Liver (tissue), 9 donors: ENCODE results near the gene LYPD3. TPM values are rescaled to one million over a fixed set of nuclear protein-coding genes. Genes with fewer than 3 reads are reported as not detected.
"Not testable (repeated sequence)": the region's sequence is repeated elsewhere in the genome, so short reads cannot be mapped to it uniquely, and the experiment has no call there.

Experiments used
- DNase-seq: peaks from one replicate; pipeline ENCODE4 v3.0.0-alpha.2; 2017; ENCODE audit warnings: low spot score
- H3K27ac ChIP-seq, 2 donors: one replicate each; pipeline ENCODE4 v1.7.0; 2013; ENCODE audit warnings: inconsistent platforms in 2 of 2, low read length in 2 of 2, control low read depth in 1 of 2, low read depth in 1 of 2, mild to moderate bottlenecking in 1 of 2
- H3K27me3 ChIP-seq, 4 donors: one replicate each; pipeline versions ENCODE4 v1.6.1 to v1.7.0; 2013; ENCODE audit warnings: low read length in 3 of 4, inconsistent platforms in 1 of 4, mild to moderate bottlenecking in 1 of 4, moderate library complexity in 1 of 4; ENCODE audit not compliant: control insufficient read depth in 4 of 4, insufficient read depth in 4 of 4
- H3K36me3 ChIP-seq, 4 donors: one replicate each; pipeline versions ENCODE4 v1.6.1 to v1.7.0; 2013; ENCODE audit warnings: low read length in 3 of 4, mild to moderate bottlenecking in 3 of 4, low read depth in 1 of 4, moderate library complexity in 1 of 4; ENCODE audit not compliant: control insufficient read depth in 4 of 4, insufficient read depth in 3 of 4
- H3K4me1 ChIP-seq, 4 donors: one replicate each; pipeline versions ENCODE4 v1.6.1 to v1.7.0; 2013; ENCODE audit warnings: low read length in 3 of 4, mild to moderate bottlenecking in 3 of 4, moderate library complexity in 1 of 4; ENCODE audit not compliant: control insufficient read depth in 4 of 4, insufficient read depth in 4 of 4
- H3K4me3 ChIP-seq, 3 donors: one replicate each; pipeline versions ENCODE4 v1.6.1 to v1.7.0; 2013; ENCODE audit warnings: low read length in 3 of 3, control low read depth in 1 of 3, low read depth in 1 of 3, mild to moderate bottlenecking in 1 of 3
- H3K9ac ChIP-seq, 2 donors: one replicate each; pipeline ENCODE4 v1.7.0; 2013; ENCODE audit warnings: low read length in 2 of 2, mild to moderate bottlenecking in 2 of 2, moderate library complexity in 2 of 2, control low read depth in 1 of 2, low read depth in 1 of 2
- H3K9me3 ChIP-seq, 4 donors: one replicate each; pipeline versions ENCODE4 v1.6.1 to v1.7.0; 2013; ENCODE audit warnings: low read length in 3 of 4; ENCODE audit not compliant: control insufficient read depth in 4 of 4
- EGR1 ChIP-seq, 2 donors: IDR thresholded peaks; 2 replicates each; pipeline ENCODE4 v1.6.1; 2016 to 2018; ENCODE audit warnings: antibody characterized with exemption in 2 of 2, low read depth in 2 of 2
- FOXA1 ChIP-seq: IDR thresholded peaks from 2 replicates; pipeline ENCODE4 v1.6.1; 2016; ENCODE audit warnings: antibody characterized with exemption
- FOXA2 ChIP-seq: IDR thresholded peaks from 2 replicates; pipeline ENCODE4 v1.6.1; 2016; ENCODE audit warnings: antibody characterized with exemption
- GABPA ChIP-seq, 2 donors: IDR thresholded peaks in 1 of 2; conservative IDR thresholded peaks in 1 of 2; 2 replicates each; pipeline ENCODE4 v1.6.1; 2016; ENCODE audit warnings: antibody characterized with exemption in 2 of 2, mild to moderate bottlenecking in 1 of 2, moderate library complexity in 1 of 2
- HNF4A ChIP-seq, 2 donors: conservative IDR thresholded peaks; 2 replicates each; pipeline ENCODE4 v1.6.1; 2016; ENCODE audit warnings: antibody characterized with exemption in 2 of 2, mild to moderate bottlenecking in 2 of 2
- HNF4G ChIP-seq: IDR thresholded peaks from 2 replicates; pipeline ENCODE4 v1.6.1; 2016; ENCODE audit warnings: antibody characterized with exemption
- JUND ChIP-seq, 2 donors: IDR thresholded peaks; 2 replicates each; pipeline ENCODE4 v1.6.1; 2016; ENCODE audit warnings: antibody characterized with exemption in 2 of 2
- NR2F2 ChIP-seq: IDR thresholded peaks from 2 replicates; pipeline ENCODE4 v1.6.1; 2016; ENCODE audit warnings: antibody characterized with exemption
- RAD21 ChIP-seq, 2 donors: IDR thresholded peaks; 2 replicates each; pipeline ENCODE4 v1.6.1; 2016; ENCODE audit warnings: antibody characterized with exemption in 2 of 2, mild to moderate bottlenecking in 2 of 2
- RXRA ChIP-seq, 2 donors: IDR thresholded peaks; 2 replicates each; pipeline ENCODE4 v1.6.1; 2017 to 2018; ENCODE audit warnings: antibody characterized with exemption in 2 of 2, mild to moderate bottlenecking in 1 of 2
- SP1 ChIP-seq: IDR thresholded peaks from 2 replicates; pipeline ENCODE4 v1.6.1; 2018; ENCODE audit warnings: antibody characterized with exemption, mild to moderate bottlenecking
- TAF1 ChIP-seq: conservative IDR thresholded peaks from 2 replicates; pipeline ENCODE4 v1.6.1; 2016; ENCODE audit warnings: antibody characterized with exemption, mild to moderate bottlenecking
- YY1 ChIP-seq: IDR thresholded peaks from 2 replicates; pipeline ENCODE4 v1.6.1; 2016; ENCODE audit warnings: antibody characterized with exemption, mild to moderate bottlenecking
- WGBS: extraction: QIAGEN DNeasy Blood & Tissue Kit; methylation state at CpG from one replicate; pipeline ENCODE4 v1.1.7; 2013; 5-methylcytosine and 5-hydroxymethylcytosine counted together
- polyA plus RNA-seq, 2 donors: library from polyadenylated mRNA; stranded (reverse) in 1 of 2; unstranded in 1 of 2; fragments of 200-250 nt in 1 of 2; fragments of >200 nt in 1 of 2; fragmentation: Nextera tagmentation in 1 of 2; extraction: Ambion mirVana in 1 of 2; gene quantifications; one replicate each; pipeline versions ENCODE4 v1.2.1 to v1.2.3, GENCODE V29; 2013 to 2015
- total RNA-seq, 2 donors: library from RNA; depleted of rRNA; stranded (reverse); fragments of >200 nt; gene quantifications; one replicate each; pipeline ENCODE4 v1.2.3, GENCODE V29; 2014
- TF ChIP-seq, protein P1 (sequence below): IDR thresholded peaks from 2 replicates; pipeline ENCODE4 v1.6.1; 2016; ENCODE audit warnings: antibody characterized with exemption
- TF ChIP-seq, protein P2 (sequence below): fragments of 150-350 bp; IDR thresholded peaks from 2 replicates; pipeline ENCODE4 v1.5.1; 2017; ENCODE audit warnings: improper control_type of control experiment, low read depth, low read length; ENCODE audit not compliant: missing input control
- TF ChIP-seq, protein P3 (sequence below): IDR thresholded peaks from 2 replicates; pipeline ENCODE4 v1.6.1; 2016; ENCODE audit warnings: antibody characterized with exemption
- TF ChIP-seq, protein P4 (sequence below): IDR thresholded peaks from 2 replicates; pipeline ENCODE4 v1.6.1; 2016; ENCODE audit warnings: antibody characterized with exemption, mild to moderate bottlenecking
- TF ChIP-seq, protein P5 (sequence below): IDR thresholded peaks from 2 replicates; pipeline ENCODE4 v1.6.1; 2016; ENCODE audit warnings: antibody characterized with exemption
- donor health status: healthy.
- donor health status: healthy.
- donor health status: healthy.
- donor health status: healthy.
- donor health status: healthy.

LYPD3 gene
- total and polyA plus RNA-seq, 4 donors = 0.08 to 0.38 (median 0.18) TPM

DNA sequence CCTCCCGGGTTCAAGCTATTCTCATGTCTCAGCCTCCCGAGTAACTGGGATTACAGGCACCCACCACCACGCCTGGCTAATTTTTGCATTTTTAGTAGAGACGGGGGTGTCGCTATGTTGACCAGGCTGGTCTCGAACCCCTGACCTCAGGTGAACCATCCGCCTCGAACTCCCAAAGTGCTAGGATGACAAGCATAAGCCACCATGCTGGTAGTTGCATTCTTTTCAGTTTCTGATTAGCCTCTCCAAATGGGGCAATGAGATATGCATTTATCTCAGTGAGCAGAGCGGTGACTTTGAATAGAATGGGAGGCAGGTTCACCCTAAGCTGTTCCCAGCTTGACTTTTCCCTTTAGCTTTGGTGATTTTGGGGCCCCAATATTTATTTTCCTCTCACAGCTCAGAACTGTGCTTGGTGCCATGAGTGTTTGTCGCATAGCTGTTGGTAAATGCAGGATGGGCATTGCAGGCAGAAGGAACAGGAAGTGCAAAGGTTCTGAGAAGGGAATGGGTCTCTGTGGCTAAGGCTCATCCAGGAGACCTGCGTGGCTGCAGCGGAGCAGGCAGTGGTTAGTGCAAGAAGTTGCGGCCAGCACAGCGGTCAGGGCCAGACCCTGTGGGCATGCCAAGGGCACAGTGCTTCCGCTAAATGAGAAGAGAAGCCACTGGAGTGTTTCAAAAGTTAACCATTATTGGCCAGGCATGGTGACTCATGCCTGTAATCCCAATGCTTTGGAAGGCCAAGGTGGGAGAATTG lies 20.7 kb downstream of the LYPD3 start:
- no peaks in the 10 kb centered on the region for H3K9me3 ChIP-seq
- no peak overlapping the region for H3K9ac ChIP-seq
- DNase-seq = no peak
- H3K4me3 ChIP-seq = no peak overlapping the region
- 92% methylated on average over 15 of the region's 15 CpGs for WGBS
- TF ChIP-seq FOXA2 (no peak), RXRA (IDR thresholded peaks at IDR 0.05) (no peak), HNF4G (no peak), GABPA (IDR thresholded peaks at IDR 0.05 in 1 of 2, conservative IDR thresholded peaks at IDR 0.05 in 1 of 2) (no peak), RAD21 (IDR thresholded peaks at IDR 0.05) (no peak), SP1 (no peak), FOXA1 (no peak)
- TF ChIP-seq, protein P1, sequence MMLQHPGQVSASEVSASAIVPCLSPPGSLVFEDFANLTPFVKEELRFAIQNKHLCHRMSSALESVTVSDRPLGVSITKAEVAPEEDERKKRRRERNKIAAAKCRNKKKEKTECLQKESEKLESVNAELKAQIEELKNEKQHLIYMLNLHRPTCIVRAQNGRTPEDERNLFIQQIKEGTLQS = no peak
- no peaks in the 10 kb centered on the region for H3K27me3 ChIP-seq
- no peaks in the 10 kb centered on the region for H3K4me1 ChIP-seq
- no peak overlapping the region for H3K27ac ChIP-seq
- H3K36me3 ChIP-seq = no peaks in the 10 kb centered on the region

DNA sequence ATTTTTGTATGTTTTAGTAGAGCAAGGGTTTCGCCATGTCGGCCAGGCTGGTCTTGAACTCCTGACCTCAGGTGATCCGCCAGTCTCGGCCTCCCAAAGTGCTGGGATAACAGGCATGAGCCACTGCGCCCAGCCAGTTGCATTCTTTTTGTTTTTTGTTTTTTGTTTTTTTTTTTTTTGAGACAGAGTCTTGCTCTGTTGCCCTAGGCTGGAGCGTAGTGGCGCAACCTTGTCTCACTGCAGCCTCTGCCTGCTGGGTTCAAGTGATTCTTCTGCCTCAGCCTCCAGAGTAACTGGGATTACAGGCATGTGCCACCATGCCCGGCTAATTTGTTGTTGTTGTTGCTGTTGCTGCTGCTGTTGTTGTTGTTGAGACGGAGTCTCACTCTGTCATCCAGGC lies 21.3 kb downstream of the LYPD3 start:
- H3K4me3 ChIP-seq, H3K4me1 ChIP-seq, H3K27ac ChIP-seq, DNase-seq, H3K27me3 ChIP-seq, H3K9me3 ChIP-seq, H3K9ac ChIP-seq, H3K36me3 ChIP-seq: not testable (repeated sequence)
- WGBS = 89% methylated on average over 9 of the region's 9 CpGs

DNA sequence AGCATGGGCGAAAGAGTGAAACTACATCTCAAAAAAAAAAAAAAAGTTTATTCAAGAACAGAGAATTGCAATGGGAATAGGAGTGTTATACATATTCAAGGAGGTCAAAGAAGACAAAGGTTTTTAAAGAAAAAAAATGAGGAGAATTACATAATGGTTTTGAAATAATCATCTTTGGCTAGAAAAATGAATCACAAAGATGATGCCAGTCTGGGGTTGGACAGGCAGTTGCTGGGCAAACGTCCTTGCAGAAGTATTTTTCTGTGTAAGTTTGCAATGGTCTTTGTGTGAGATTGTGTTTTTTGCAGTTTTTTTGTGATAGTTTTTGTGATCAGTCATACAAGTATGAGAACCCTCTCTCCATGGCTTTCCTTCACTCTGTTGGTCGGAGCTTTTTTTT lies 23.7 kb downstream of the LYPD3 start:
- Histone ChIP-seq H3K27me3 (no peaks in the 10 kb centered on the region), H3K4me3 (no peak overlapping the region), H3K9me3 (no peaks in the 10 kb centered on the region), H3K36me3 (no peaks in the 10 kb centered on the region), H3K9ac (no peak overlapping the region), H3K4me1 (no peaks in the 10 kb centered on the region), H3K27ac (no peak overlapping the region)
- DNase-seq = no peak
- TF ChIP-seq, protein P2, sequence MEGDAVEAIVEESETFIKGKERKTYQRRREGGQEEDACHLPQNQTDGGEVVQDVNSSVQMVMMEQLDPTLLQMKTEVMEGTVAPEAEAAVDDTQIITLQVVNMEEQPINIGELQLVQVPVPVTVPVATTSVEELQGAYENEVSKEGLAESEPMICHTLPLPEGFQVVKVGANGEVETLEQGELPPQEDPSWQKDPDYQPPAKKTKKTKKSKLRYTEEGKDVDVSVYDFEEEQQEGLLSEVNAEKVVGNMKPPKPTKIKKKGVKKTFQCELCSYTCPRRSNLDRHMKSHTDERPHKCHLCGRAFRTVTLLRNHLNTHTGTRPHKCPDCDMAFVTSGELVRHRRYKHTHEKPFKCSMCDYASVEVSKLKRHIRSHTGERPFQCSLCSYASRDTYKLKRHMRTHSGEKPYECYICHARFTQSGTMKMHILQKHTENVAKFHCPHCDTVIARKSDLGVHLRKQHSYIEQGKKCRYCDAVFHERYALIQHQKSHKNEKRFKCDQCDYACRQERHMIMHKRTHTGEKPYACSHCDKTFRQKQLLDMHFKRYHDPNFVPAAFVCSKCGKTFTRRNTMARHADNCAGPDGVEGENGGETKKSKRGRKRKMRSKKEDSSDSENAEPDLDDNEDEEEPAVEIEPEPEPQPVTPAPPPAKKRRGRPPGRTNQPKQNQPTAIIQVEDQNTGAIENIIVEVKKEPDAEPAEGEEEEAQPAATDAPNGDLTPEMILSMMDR = no peak
- TF ChIP-seq GABPA (IDR thresholded peaks at IDR 0.05 in 1 of 2, conservative IDR thresholded peaks at IDR 0.05 in 1 of 2) (no peak), RAD21 (IDR thresholded peaks at IDR 0.05) (no peak), YY1 (no peak), EGR1 (IDR thresholded peaks at IDR 0.05; ENCODE audit: low read depth in 2 of 2) (no peak), RXRA (IDR thresholded peaks at IDR 0.05) (no peak), HNF4A (conservative IDR thresholded peaks at IDR 0.05) (no peak), TAF1 (no peak), SP1 (no peak), NR2F2 (no peak), FOXA1 (no peak), FOXA2 (no peak), JUND (IDR thresholded peaks at IDR 0.05) (no peak), HNF4G (no peak)
- TF ChIP-seq, protein P1 = no peak
- TF ChIP-seq, protein P3, sequence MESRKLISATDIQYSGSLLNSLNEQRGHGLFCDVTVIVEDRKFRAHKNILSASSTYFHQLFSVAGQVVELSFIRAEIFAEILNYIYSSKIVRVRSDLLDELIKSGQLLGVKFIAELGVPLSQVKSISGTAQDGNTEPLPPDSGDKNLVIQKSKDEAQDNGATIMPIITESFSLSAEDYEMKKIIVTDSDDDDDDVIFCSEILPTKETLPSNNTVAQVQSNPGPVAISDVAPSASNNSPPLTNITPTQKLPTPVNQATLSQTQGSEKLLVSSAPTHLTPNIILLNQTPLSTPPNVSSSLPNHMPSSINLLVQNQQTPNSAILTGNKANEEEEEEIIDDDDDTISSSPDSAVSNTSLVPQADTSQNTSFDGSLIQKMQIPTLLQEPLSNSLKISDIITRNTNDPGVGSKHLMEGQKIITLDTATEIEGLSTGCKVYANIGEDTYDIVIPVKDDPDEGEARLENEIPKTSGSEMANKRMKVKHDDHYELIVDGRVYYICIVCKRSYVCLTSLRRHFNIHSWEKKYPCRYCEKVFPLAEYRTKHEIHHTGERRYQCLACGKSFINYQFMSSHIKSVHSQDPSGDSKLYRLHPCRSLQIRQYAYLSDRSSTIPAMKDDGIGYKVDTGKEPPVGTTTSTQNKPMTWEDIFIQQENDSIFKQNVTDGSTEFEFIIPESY = no peak
- TF ChIP-seq, protein P4, sequence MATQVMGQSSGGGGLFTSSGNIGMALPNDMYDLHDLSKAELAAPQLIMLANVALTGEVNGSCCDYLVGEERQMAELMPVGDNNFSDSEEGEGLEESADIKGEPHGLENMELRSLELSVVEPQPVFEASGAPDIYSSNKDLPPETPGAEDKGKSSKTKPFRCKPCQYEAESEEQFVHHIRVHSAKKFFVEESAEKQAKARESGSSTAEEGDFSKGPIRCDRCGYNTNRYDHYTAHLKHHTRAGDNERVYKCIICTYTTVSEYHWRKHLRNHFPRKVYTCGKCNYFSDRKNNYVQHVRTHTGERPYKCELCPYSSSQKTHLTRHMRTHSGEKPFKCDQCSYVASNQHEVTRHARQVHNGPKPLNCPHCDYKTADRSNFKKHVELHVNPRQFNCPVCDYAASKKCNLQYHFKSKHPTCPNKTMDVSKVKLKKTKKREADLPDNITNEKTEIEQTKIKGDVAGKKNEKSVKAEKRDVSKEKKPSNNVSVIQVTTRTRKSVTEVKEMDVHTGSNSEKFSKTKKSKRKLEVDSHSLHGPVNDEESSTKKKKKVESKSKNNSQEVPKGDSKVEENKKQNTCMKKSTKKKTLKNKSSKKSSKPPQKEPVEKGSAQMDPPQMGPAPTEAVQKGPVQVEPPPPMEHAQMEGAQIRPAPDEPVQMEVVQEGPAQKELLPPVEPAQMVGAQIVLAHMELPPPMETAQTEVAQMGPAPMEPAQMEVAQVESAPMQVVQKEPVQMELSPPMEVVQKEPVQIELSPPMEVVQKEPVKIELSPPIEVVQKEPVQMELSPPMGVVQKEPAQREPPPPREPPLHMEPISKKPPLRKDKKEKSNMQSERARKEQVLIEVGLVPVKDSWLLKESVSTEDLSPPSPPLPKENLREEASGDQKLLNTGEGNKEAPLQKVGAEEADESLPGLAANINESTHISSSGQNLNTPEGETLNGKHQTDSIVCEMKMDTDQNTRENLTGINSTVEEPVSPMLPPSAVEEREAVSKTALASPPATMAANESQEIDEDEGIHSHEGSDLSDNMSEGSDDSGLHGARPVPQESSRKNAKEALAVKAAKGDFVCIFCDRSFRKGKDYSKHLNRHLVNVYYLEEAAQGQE = no peak
- TF ChIP-seq, protein P5, sequence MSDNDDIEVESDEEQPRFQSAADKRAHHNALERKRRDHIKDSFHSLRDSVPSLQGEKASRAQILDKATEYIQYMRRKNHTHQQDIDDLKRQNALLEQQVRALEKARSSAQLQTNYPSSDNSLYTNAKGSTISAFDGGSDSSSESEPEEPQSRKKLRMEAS = no peak
- 71% methylated on average over 3 of the region's 3 CpGs for WGBS
